Endothelial cell of umbilical vein (primary cell): ENCODE results near the gene LUZP2. TPM values are rescaled to one million over a fixed set of nuclear protein-coding genes. Genes with fewer than 3 reads are reported as not detected.

Experiments used
- BruUV-seq: library from RNA; stranded (reverse); fragments of 400-500 nt; replicated peaks from 2 replicates; lab custom pipeline; 2021; lab: Mats Ljungman, UMichigan
- CTCF ChIA-PET: fragments of 300-600, 350-600 bp; sonication (Branson Sonifier 250); formaldehyde crosslinking; loops from one replicate; lab custom pipeline; 2021; ENCODE audit warnings: antibody characterized with exemption, inconsistent platforms; lab: Charles Lee
- POLR2A ChIA-PET: fragments of 300-600, 350-600 bp; sonication (Branson Sonifier 250); formaldehyde crosslinking; loops from one replicate; lab custom pipeline; 2021; ENCODE audit warnings: antibody characterized with exemption, inconsistent platforms; lab: Charles Lee
- DNase-seq: peaks from one replicate; pipeline ENCODE4 v3.0.0-alpha.2; 2011; ENCODE audit warnings: low read depth, low spot score
- FAIRE-seq: peaks from 2 replicates; lab custom pipeline; 2011; peaks lifted over from hg19 to GRCh38; lab: Jason Lieb, UNC
- H2AFZ ChIP-seq: 2 replicates; pipeline ENCODE4 v1.6.0; 2012; ENCODE audit warnings: low read depth, low read length, control low read depth, inconsistent platforms
- H3K27ac ChIP-seq: 2 replicates; pipeline ENCODE4 v1.5.1; 2011; ENCODE audit warnings: low read depth, mild to moderate bottlenecking, control low read depth, low read length, moderate library complexity; ENCODE audit not compliant: insufficient read depth
- H3K27me3 ChIP-seq, 2 experiments: 2 replicates each; pipeline versions ENCODE4 v1.6.0 to v1.6.1; 2011; ENCODE audit warnings: low read length in 2 of 2, mixed read lengths in 1 of 2; ENCODE audit not compliant: control insufficient read depth in 2 of 2, insufficient read depth in 2 of 2
- H3K36me3 ChIP-seq, 2 experiments: 2 replicates in 1 of 2; 3 replicates in 1 of 2; pipeline ENCODE4 v1.5.1; 2011; ENCODE audit warnings: low read length in 2 of 2, mild to moderate bottlenecking in 1 of 2, moderate library complexity in 1 of 2; ENCODE audit not compliant: control insufficient read depth in 2 of 2, insufficient read depth in 2 of 2; ENCODE audit errors: extremely low read depth in 1 of 2
- H3K4me1 ChIP-seq: 3 replicates; pipeline ENCODE4 v1.5.1; 2011; ENCODE audit warnings: mild to moderate bottlenecking, low read length; ENCODE audit not compliant: control insufficient read depth, insufficient read depth; ENCODE audit errors: extremely low read depth
- H3K4me2 ChIP-seq: 2 replicates; pipeline ENCODE4 v1.6.1; 2011; ENCODE audit warnings: low read length, control low read depth, mixed read lengths; ENCODE audit not compliant: insufficient read depth
- H3K4me3 ChIP-seq, 3 experiments: fragments of 200-600 bp in 1 of 3; sonication (generic), shearing (Covaris generic) in 1 of 3; replicated peaks in 1 of 3; 2 replicates each; pipeline ENCODE4 v1.5.1; 2011 to 2016; ENCODE audit warnings: control low read depth in 3 of 3, low read length in 3 of 3, mild to moderate bottlenecking in 2 of 3, inconsistent platforms in 1 of 3, low read depth in 1 of 3, moderate library complexity in 1 of 3; ENCODE audit not compliant: insufficient read depth in 1 of 3
- H3K79me2 ChIP-seq: 2 replicates; pipeline ENCODE4 v1.6.0; 2012; ENCODE audit warnings: low read length, inconsistent platforms; ENCODE audit not compliant: control insufficient read depth, insufficient read depth
- H3K9ac ChIP-seq: replicated peaks from 2 replicates; pipeline ENCODE3; 2011; ENCODE audit warnings: low read length, control low read depth; ENCODE audit not compliant: insufficient read depth; ENCODE audit errors: extremely low read depth
- H3K9me1 ChIP-seq: replicated peaks from 3 replicates; pipeline ENCODE4 v1.6.0; 2011; ENCODE audit warnings: mild to moderate bottlenecking, low read length; ENCODE audit not compliant: control insufficient read depth, insufficient read depth; ENCODE audit errors: extremely low read depth
- H3K9me3 ChIP-seq: replicated peaks from 2 replicates; pipeline ENCODE4 v1.5.1; 2012; ENCODE audit warnings: low read length, inconsistent platforms; ENCODE audit not compliant: control insufficient read depth, insufficient read depth
- H4K20me1 ChIP-seq: replicated peaks from 2 replicates; pipeline ENCODE3; 2011; ENCODE audit warnings: mild to moderate bottlenecking, low read length; ENCODE audit not compliant: control insufficient read depth, insufficient read depth; ENCODE audit errors: extremely low read depth
- EZH2 ChIP-seq: IDR thresholded peaks from 2 replicates; pipeline ENCODE4 v1.6.1; 2012; ENCODE audit warnings: borderline replicate concordance, low read depth, mild to moderate bottlenecking, moderate library complexity, low read length, inconsistent platforms; ENCODE audit not compliant: severe bottlenecking
- FOS ChIP-seq: IDR thresholded peaks from 2 replicates; pipeline ENCODE4 v1.6.1; 2011; ENCODE audit warnings: mild to moderate bottlenecking, low read length, moderate library complexity, borderline replicate concordance; ENCODE audit not compliant: insufficient read depth
- GATA2 ChIP-seq: IDR thresholded peaks from 2 replicates; pipeline ENCODE4 v1.7.0; 2011; ENCODE audit warnings: low read depth, mild to moderate bottlenecking, moderate library complexity, mixed read lengths, low read length; ENCODE audit not compliant: insufficient read length, insufficient read depth
- JUN ChIP-seq: IDR thresholded peaks from 2 replicates; pipeline ENCODE4 v1.6.1; 2011; ENCODE audit warnings: borderline replicate concordance, low read depth; ENCODE audit not compliant: insufficient read length, insufficient read depth
- MYC ChIP-seq: IDR thresholded peaks from one replicate; pipeline ENCODE4 v1.6.1; 2011; ENCODE audit warnings: mild to moderate bottlenecking, low read depth, low read length
- POLR2A ChIP-seq: IDR thresholded peaks from 2 replicates; pipeline ENCODE4 v1.6.1; 2012; ENCODE audit warnings: low read depth, mild to moderate bottlenecking, control low read depth, low read length
- POLR2AphosphoS5 ChIP-seq: IDR thresholded peaks from 2 replicates; pipeline ENCODE4 v1.6.1; 2012; ENCODE audit warnings: low read depth, mild to moderate bottlenecking, control low read depth, low read length, moderate library complexity; ENCODE audit not compliant: insufficient read depth
- dilution Hi-C: fragments of 300-500 bp; cut with MboI; formaldehyde crosslinking; loops from one replicate; pipeline ENCODE4 v1.15.0; 2019; ENCODE audit warnings: low sequenced_read_pairs; ENCODE audit not compliant: extremely low pct_ligation_motif_present
- intact Hi-C: fragments of 100-400 bp; cut with micrococcal nuclease; formaldehyde crosslinking; loops from one replicate; pipeline ENCODE4 v1.10.0; 2022
- polyA plus RNA-seq, 4 experiments: library from polyadenylated mRNA; depleted of rRNA in 3 of 4; stranded (reverse) in 3 of 4; unstranded in 1 of 4; fragments of >200 nt; gene quantifications; 2 replicates each; pipeline versions ENCODE4 v1.2.1 to v1.2.3, GENCODE V29; 2011 to 2012; ENCODE audit warnings: missing spikeins in 1 of 4
- total RNA-seq: library from RNA; stranded (reverse); gene quantifications from 2 replicates; pipeline ENCODE4 v1.2.3, GENCODE V29; 2021
- TF ChIP-seq, protein P1 (sequence below): IDR thresholded peaks from 2 replicates; pipeline ENCODE4 v1.6.1; 2011; ENCODE audit not compliant: insufficient read depth, insufficient read length
- TF ChIP-seq, protein P2 (sequence below), 2 donors: IDR thresholded peaks; 1 replicate in 1 of 2; 2 replicates in 1 of 2; pipeline ENCODE4 v1.5.1; 2011; ENCODE audit warnings: low read length in 2 of 2, mild to moderate bottlenecking in 2 of 2, moderate library complexity in 2 of 2, control low read depth in 1 of 2, inconsistent platforms in 1 of 2, low read depth in 1 of 2; ENCODE audit not compliant: insufficient read depth in 1 of 2; ENCODE audit errors: extremely low read depth in 1 of 2

LUZP2 gene
- total and polyA plus RNA-seq, 2 donors (not counting 3 experiments of a cell fraction or from before 2014, with no cell fraction given): 0.07 TPM; not detected in 1

DNA sequence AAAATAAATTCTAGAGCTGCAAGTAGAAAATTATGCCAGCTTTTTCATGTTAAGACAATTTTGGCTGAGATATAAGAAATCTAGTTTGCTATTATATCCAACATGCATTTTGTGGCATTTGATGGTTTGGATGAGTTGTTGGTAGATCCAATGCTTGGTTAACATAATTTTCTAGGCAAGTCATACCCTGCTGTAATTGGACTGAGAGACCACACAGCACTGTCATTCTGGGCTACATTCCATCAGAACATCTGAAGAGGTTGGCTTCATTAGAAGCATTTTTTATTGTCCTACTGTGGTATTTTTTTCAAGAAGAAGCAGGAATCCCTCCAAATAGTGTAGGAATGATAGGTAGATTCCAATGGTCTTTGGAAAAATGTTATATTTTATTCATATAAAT is 561.0 kb downstream of the LUZP2 start:
- H3K4me1 ChIP-seq: no peaks in the 10 kb centered on the region
- dilution Hi-C loops: no loop called here
- no peaks in the 10 kb centered on the region for H3K27me3 ChIP-seq
- H3K9me1 ChIP-seq: no peaks in the 10 kb centered on the region
- FAIRE-seq (no peak), DNase-seq (no peak)
- no peaks in the 10 kb centered on the region for H3K79me2 ChIP-seq
- no peaks in the 10 kb centered on the region for H3K9me3 ChIP-seq
- ChIA-PET CTCF (no interaction called here), POLR2A (no interaction called here)
- no peak overlapping the region for H2AFZ ChIP-seq
- no TSS peak for BruUV-seq
- H3K4me2 ChIP-seq: no peak overlapping the region
- H3K4me3 ChIP-seq: no peak overlapping the region
- no peak overlapping the region for H3K27ac ChIP-seq
- TF ChIP-seq EZH2 (no peak), JUN (no peak), GATA2 (no peak), POLR2AphosphoS5 (no peak), FOS (no peak), MYC (no peak), POLR2A (no peak)
- TF ChIP-seq, protein P1, sequence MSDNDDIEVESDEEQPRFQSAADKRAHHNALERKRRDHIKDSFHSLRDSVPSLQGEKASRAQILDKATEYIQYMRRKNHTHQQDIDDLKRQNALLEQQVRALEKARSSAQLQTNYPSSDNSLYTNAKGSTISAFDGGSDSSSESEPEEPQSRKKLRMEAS: no peak
- TF ChIP-seq, protein P2, sequence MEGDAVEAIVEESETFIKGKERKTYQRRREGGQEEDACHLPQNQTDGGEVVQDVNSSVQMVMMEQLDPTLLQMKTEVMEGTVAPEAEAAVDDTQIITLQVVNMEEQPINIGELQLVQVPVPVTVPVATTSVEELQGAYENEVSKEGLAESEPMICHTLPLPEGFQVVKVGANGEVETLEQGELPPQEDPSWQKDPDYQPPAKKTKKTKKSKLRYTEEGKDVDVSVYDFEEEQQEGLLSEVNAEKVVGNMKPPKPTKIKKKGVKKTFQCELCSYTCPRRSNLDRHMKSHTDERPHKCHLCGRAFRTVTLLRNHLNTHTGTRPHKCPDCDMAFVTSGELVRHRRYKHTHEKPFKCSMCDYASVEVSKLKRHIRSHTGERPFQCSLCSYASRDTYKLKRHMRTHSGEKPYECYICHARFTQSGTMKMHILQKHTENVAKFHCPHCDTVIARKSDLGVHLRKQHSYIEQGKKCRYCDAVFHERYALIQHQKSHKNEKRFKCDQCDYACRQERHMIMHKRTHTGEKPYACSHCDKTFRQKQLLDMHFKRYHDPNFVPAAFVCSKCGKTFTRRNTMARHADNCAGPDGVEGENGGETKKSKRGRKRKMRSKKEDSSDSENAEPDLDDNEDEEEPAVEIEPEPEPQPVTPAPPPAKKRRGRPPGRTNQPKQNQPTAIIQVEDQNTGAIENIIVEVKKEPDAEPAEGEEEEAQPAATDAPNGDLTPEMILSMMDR (IDR thresholded peaks at IDR 0.05; ENCODE audit: extremely low read depth in 1 of 2, insufficient read depth in 1 of 2, low read depth in 1 of 2, low read length in 2 of 2): no peak
- no peaks in the 10 kb centered on the region for H3K36me3 ChIP-seq
- no peak overlapping the region for H3K9ac ChIP-seq
- H4K20me1 ChIP-seq: no peaks in the 10 kb centered on the region
- intact Hi-C loops: no loop called here
